ENCODE data around the gene GRK5.

- peak; percentile 20; the same call in 1 of the 2 replicates for TF ChIP-seq GATA2 (IDR thresholded peaks at IDR 0.05; ENCODE audit: low read depth, low read length)
- no peak for TF ChIP-seq GATA3 (IDR thresholded peaks at IDR 0.05; ENCODE audit: low read depth, low read length)
These were observed 74.3 kb downstream of the GRK5 start for GRCh38 chr10:119281581-119282071.

All from SH-SY5Y (cell line).